Loucy (cell line): ENCODE results near the gene LAYN.

Experiments
- H2AFZ ChIP-seq: fragments of 200-600 bp; sonication (generic); 2 replicates; pipeline ENCODE4 v1.6.0; 2016; ENCODE audit warnings: antibody characterized with exemption, mild to moderate bottlenecking, low read length, moderate library complexity
- H3F3A ChIP-seq: fragments of 200-600 bp; 2 replicates; pipeline ENCODE4 v1.6.0; 2016; ENCODE audit warnings: antibody characterized with exemption, low read depth, mild to moderate bottlenecking
- H3K27me3 ChIP-seq: fragments of 200-600 bp; sonication (generic); 2 replicates; pipeline ENCODE4 v1.6.1; 2014; ENCODE audit warnings: low read length, mild to moderate bottlenecking; ENCODE audit not compliant: insufficient read depth, poor library complexity, severe bottlenecking
- H3K36me3 ChIP-seq: fragments of 200-600 bp; sonication (generic); 2 replicates; pipeline ENCODE4 v1.6.1; 2016; ENCODE audit warnings: low read length; ENCODE audit not compliant: insufficient read depth
- H3K4me1 ChIP-seq: fragments of 200-600 bp; sonication (generic); 2 replicates; pipeline ENCODE4 v1.5.1; 2014; ENCODE audit warnings: low read length, mild to moderate bottlenecking; ENCODE audit not compliant: insufficient read depth, poor library complexity, severe bottlenecking
- H3K4me2 ChIP-seq: fragments of 200-600 bp; sonication (generic); 2 replicates; pipeline ENCODE4 v1.6.0; 2014; ENCODE audit warnings: antibody characterized with exemption, low read length, low read depth, mild to moderate bottlenecking; ENCODE audit not compliant: poor library complexity, severe bottlenecking
- H3K4me3 ChIP-seq: fragments of 200-600 bp; sonication (generic); 2 replicates; pipeline ENCODE4 v1.5.1; 2014; ENCODE audit warnings: low read length, mild to moderate bottlenecking, mixed read lengths; ENCODE audit not compliant: poor library complexity, severe bottlenecking
- H3K79me2 ChIP-seq: fragments of 200-600 bp; sonication (generic); 2 replicates; pipeline ENCODE4 v1.6.1; 2014; ENCODE audit warnings: low read length; ENCODE audit not compliant: insufficient read depth
- H3K9ac ChIP-seq: fragments of 200-600 bp; sonication (generic); 2 replicates; pipeline ENCODE4 v1.6.0; 2014; ENCODE audit warnings: mild to moderate bottlenecking, low read depth, low read length, moderate library complexity; ENCODE audit not compliant: poor library complexity, severe bottlenecking
- H3K9me2 ChIP-seq: fragments of 200-600 bp; sonication (generic); replicated peaks from 2 replicates; pipeline ENCODE4 v1.6.1; 2016; ENCODE audit warnings: low read depth, low read length, mixed read lengths
- H3K9me3 ChIP-seq: fragments of 200-600 bp; sonication (generic); 2 replicates; pipeline ENCODE4 v1.6.1; 2014; ENCODE audit warnings: mild to moderate bottlenecking, antibody characterized with exemption, low read length, low read depth; ENCODE audit not compliant: insufficient read depth
- H4K20me1 ChIP-seq: fragments of 200-600 bp; sonication (generic); 2 replicates; pipeline ENCODE4 v1.6.0; 2014; ENCODE audit warnings: antibody characterized with exemption, low read length, mild to moderate bottlenecking; ENCODE audit not compliant: insufficient read depth, poor library complexity, severe bottlenecking
- EZH2phosphoT487 ChIP-seq: fragments of 200-600 bp; IDR thresholded peaks from 2 replicates; pipeline ENCODE4 v1.6.1; 2018; ENCODE audit warnings: antibody characterized with exemption, mild to moderate bottlenecking, moderate library complexity, borderline replicate concordance
- TF ChIP-seq, protein P1 (sequence below): fragments of 200-600 bp; sonication (generic); conservative IDR thresholded peaks from 2 replicates; pipeline ENCODE4 v1.5.1; 2014; ENCODE audit warnings: mild to moderate bottlenecking, antibody characterized with exemption, low read length

The LAYN gene

DNA sequence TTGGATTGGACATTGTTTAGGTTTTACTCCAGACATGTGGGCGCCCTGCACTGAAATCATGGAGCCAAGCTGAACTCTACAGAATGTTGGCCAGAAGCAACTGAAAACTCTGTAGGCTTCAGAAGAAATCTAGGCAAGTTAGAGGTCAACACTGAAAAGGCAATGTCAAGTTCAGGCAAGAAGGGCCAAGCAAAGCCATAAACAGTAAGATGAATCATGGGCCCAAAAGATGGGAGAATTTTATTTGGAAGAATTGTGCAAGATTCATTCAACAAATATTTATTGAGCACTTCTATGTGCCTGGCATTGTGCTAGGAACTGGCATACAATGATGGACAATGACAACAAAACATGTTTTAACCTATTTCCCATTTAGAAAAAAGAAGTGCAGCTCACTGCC, 15.1 kb upstream of the LAYN start:
- no peaks in the 10 kb centered on the region for H3F3A ChIP-seq
- H4K20me1 ChIP-seq = no peaks in the 10 kb centered on the region
- H3K4me1 ChIP-seq = peaks cover 27% of the 10 kb centered on the region
- H3K9ac ChIP-seq = no peak overlapping the region
- H3K79me2 ChIP-seq = no peaks in the 10 kb centered on the region
- no peaks in the 10 kb centered on the region for H3K36me3 ChIP-seq
- TF ChIP-seq EZH2phosphoT487 = no peak
- TF ChIP-seq, protein P1, sequence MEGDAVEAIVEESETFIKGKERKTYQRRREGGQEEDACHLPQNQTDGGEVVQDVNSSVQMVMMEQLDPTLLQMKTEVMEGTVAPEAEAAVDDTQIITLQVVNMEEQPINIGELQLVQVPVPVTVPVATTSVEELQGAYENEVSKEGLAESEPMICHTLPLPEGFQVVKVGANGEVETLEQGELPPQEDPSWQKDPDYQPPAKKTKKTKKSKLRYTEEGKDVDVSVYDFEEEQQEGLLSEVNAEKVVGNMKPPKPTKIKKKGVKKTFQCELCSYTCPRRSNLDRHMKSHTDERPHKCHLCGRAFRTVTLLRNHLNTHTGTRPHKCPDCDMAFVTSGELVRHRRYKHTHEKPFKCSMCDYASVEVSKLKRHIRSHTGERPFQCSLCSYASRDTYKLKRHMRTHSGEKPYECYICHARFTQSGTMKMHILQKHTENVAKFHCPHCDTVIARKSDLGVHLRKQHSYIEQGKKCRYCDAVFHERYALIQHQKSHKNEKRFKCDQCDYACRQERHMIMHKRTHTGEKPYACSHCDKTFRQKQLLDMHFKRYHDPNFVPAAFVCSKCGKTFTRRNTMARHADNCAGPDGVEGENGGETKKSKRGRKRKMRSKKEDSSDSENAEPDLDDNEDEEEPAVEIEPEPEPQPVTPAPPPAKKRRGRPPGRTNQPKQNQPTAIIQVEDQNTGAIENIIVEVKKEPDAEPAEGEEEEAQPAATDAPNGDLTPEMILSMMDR = no peak
- no peaks in the 10 kb centered on the region for H3K27me3 ChIP-seq
- no peak overlapping the region for H3K4me3 ChIP-seq
- no peaks in the 10 kb centered on the region for H3K9me2 ChIP-seq
- H2AFZ ChIP-seq = no peak overlapping the region
- no peaks in the 10 kb centered on the region for H3K9me3 ChIP-seq
- no peak overlapping the region for H3K4me2 ChIP-seq

- H3K9ac ChIP-seq = no peak overlapping the region
These were observed 14.0 kb upstream of the LAYN start for GRCh38 chr11:111526501-111526900.

DNA sequence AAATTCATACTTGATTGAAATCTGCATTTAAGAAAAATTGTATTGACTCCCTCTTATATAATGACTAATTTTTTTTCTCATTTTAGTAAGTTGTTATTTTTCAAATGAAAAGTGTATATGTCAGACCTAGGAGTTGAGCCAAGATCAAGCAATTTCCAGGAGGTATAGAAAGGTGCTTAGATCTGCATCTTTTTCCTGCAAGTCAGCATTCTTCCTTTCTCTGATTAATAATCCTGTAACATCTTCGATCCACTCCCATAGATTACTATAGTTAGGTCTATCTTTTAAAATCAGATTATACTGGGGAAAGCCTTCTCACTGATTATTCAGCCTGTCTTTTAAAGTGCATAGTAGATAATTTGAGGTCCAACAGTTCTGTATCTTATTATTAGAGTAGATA, 13.2 kb upstream of the LAYN start:
- no peak overlapping the region for H3K4me2 ChIP-seq
- no peak overlapping the region for H3K4me3 ChIP-seq
- H3K9me3 ChIP-seq = no peaks in the 10 kb centered on the region
- no peak overlapping the region for H2AFZ ChIP-seq
- no peaks in the 10 kb centered on the region for H3K36me3 ChIP-seq
- H3K9me2 ChIP-seq = no peaks in the 10 kb centered on the region
- no peaks in the 10 kb centered on the region for H4K20me1 ChIP-seq
- H3K9ac ChIP-seq = no peak overlapping the region
- no peaks in the 10 kb centered on the region for H3K27me3 ChIP-seq
- TF ChIP-seq, protein P1 = no peak
- no peak for TF ChIP-seq EZH2phosphoT487
- H3F3A ChIP-seq = no peaks in the 10 kb centered on the region
- H3K4me1 ChIP-seq = peaks cover 37% of the 10 kb centered on the region
- no peaks in the 10 kb centered on the region for H3K79me2 ChIP-seq

More at GRCh38 chr11:111526501-111526900, 14.0 kb upstream of the LAYN start:
- H3K4me2 ChIP-seq = peak overlapping the region; percentile 11
- peaks cover 30% of the 10 kb centered on the region for H3K4me1 ChIP-seq
- no peaks in the 10 kb centered on the region for H3K9me3 ChIP-seq
- H3K4me3 ChIP-seq = no peak overlapping the region
- H2AFZ ChIP-seq = no peak overlapping the region
- no peaks in the 10 kb centered on the region for H4K20me1 ChIP-seq
- H3K79me2 ChIP-seq = no peaks in the 10 kb centered on the region
- no peaks in the 10 kb centered on the region for H3K9me2 ChIP-seq
- no peaks in the 10 kb centered on the region for H3K27me3 ChIP-seq
- TF ChIP-seq, protein P1 = no peak
- no peak for TF ChIP-seq EZH2phosphoT487
- H3F3A ChIP-seq = no peaks in the 10 kb centered on the region
- no peaks in the 10 kb centered on the region for H3K36me3 ChIP-seq
